Measurements from ENCODE around the gene LRP1B.
"Not testable (repeated sequence)": the region's sequence is repeated elsewhere in the genome, so short reads cannot be mapped to it uniquely, and the experiment has no call there.

LRP1B gene

DNA sequence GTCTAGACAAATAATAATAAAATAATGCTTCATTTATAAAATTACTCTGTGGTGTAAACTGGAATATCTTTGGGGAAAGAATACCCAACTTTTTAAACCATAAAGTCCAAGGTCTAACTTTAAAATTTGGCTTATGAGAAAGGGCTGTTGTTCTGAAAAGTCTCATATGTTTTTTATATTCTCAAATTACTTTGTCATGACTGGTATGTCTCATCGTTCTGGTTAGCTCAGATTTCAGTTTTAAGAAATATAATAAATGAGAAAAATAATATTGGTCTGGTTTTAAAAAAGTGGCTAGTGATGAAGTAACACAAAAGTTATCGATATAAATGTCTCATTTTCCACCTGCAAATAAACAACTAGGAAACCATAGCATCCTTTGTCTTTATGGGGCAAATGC, 1658.1 kb downstream of the LRP1B start:
- H3K9me3 ChIP-seq, result no peaks in the 10 kb centered on the region
- no peak for TF ChIP-seq Cebpa-rat (IDR thresholded peaks at IDR 0.05)
- no peak overlapping the region for H3K9ac ChIP-seq

GRCh38 chr2:140465301-140465700, 1665.5 kb downstream of the LRP1B start:
- Histone ChIP-seq H3K4me1 (no peaks in the 10 kb centered on the region), H3K4me2 (no peak overlapping the region), H3K4me3 (no peak overlapping the region), H4K20me1 (no peaks in the 10 kb centered on the region), H3K9ac (no peak overlapping the region), H3K27me3 (no peaks in the 10 kb centered on the region), H3K9me3 (no peaks in the 10 kb centered on the region), H3K36me3 (no peaks in the 10 kb centered on the region), H3K27ac (no peak overlapping the region)
- no peak for TF ChIP-seq Cebpa-rat (IDR thresholded peaks at IDR 0.05)

More for the DNA sequence above, 1658.1 kb downstream of the LRP1B start:
- H3K4me3 ChIP-seq, result no peak overlapping the region
- no peaks in the 10 kb centered on the region for H4K20me1 ChIP-seq
- no peaks in the 10 kb centered on the region for H3K4me1 ChIP-seq
- no peaks in the 10 kb centered on the region for H3K27me3 ChIP-seq
- H3K27ac ChIP-seq, result no peak overlapping the region
- H3K36me3 ChIP-seq, result no peaks in the 10 kb centered on the region
- no peak overlapping the region for H3K4me2 ChIP-seq

- no peaks in the 10 kb centered on the region for H3K27me3 ChIP-seq
- no peak for TF ChIP-seq Cebpa-rat (IDR thresholded peaks at IDR 0.05)
- no peaks in the 10 kb centered on the region for H3K4me1 ChIP-seq
- no peak overlapping the region for H3K27ac ChIP-seq
- H3K4me2 ChIP-seq, result no peak overlapping the region
- H3K4me3 ChIP-seq, result no peak overlapping the region
- H3K36me3 ChIP-seq, result no peaks in the 10 kb centered on the region
- no peak overlapping the region for H3K9ac ChIP-seq
- H3K9me3 ChIP-seq, result no peaks in the 10 kb centered on the region
- H4K20me1 ChIP-seq, result no peaks in the 10 kb centered on the region
Observed at GRCh38 chr2:140462990-140463389, 1667.8 kb downstream of the LRP1B start.

DNA sequence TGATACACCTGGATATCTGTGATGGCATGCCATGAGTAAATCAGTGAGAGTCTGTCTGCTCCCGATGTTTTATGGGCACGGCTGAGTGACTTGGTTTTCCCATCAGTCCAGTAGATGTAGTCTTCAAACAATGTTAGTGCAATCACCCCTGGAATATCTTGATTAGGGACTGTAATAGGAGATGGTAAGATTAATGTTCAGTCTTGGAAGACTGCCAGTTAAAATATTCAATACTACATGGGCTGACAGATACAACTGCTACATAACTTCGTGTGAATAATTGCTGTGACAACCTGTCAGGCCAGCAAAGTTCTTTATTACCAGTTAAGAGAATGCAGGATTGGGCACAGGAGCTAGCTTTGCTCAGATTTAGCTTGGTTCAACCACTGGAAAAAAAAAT, 1673.3 kb downstream of the LRP1B start:
- Histone ChIP-seq H3K4me3 (no peak overlapping the region), H3K36me3 (no peaks in the 10 kb centered on the region), H3K4me1 (no peaks in the 10 kb centered on the region), H3K27ac (no peak overlapping the region), H3K9ac (no peak overlapping the region), H4K20me1 (no peaks in the 10 kb centered on the region), H3K27me3 (no peaks in the 10 kb centered on the region), H3K4me2 (no peak overlapping the region), H3K9me3 (no peaks in the 10 kb centered on the region)
- no peak for TF ChIP-seq Cebpa-rat (IDR thresholded peaks at IDR 0.05)

DNA sequence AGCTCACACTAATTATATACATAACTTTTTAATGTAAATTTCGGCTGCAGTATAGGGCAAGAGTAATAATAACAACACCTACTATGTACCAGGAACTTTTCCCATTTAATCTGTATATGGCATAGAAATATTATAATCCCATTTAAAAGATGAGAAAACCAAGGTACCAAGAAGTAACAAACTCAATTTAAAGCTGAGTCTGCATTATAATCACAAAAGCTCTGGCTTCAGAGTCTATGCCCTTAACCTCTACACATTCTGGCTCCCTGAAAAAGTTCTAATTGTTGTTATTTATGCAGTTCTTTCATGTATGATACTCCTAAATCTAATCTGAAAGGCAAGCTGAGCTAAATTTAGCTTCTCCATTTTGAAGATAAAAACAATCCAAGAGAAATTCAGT, 1675.5 kb downstream of the LRP1B start:
- H3K27me3 ChIP-seq, result no peaks in the 10 kb centered on the region
- no peak overlapping the region for H3K4me2 ChIP-seq
- TF ChIP-seq Cebpa-rat (IDR thresholded peaks at IDR 0.05), result no peak
- no peak overlapping the region for H3K4me3 ChIP-seq
- H3K9me3 ChIP-seq, result no peaks in the 10 kb centered on the region
- H3K4me1 ChIP-seq, result no peaks in the 10 kb centered on the region
- no peak overlapping the region for H3K27ac ChIP-seq
- no peak overlapping the region for H3K9ac ChIP-seq
- H3K36me3 ChIP-seq, result no peaks in the 10 kb centered on the region
- no peaks in the 10 kb centered on the region for H4K20me1 ChIP-seq

DNA sequence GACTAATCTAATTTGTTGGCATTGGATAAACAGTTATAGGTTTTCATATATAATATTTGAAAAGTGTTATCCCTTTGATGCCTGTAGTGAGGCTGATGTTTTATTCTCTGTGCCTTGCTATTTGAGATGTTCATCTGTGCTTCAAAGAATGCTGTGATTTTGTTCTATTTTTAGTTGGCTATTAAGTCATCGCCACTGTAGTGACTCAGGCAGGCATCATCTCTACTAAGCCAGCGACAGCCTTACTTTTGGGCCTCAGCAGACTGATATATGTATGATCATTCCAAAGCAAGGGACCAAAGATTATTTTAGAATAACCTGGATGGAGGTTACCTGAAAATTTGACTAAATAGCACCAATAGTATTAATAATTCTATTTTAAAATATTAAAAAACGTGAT, 1676.1 kb downstream of the LRP1B start:
- Histone ChIP-seq H4K20me1 (no peaks in the 10 kb centered on the region), H3K27me3 (no peaks in the 10 kb centered on the region), H3K36me3 (no peaks in the 10 kb centered on the region), H3K27ac (no peak overlapping the region), H3K9me3 (no peaks in the 10 kb centered on the region), H3K4me1 (no peaks in the 10 kb centered on the region), H3K9ac (no peak overlapping the region), H3K4me3 (no peak overlapping the region), H3K4me2 (no peak overlapping the region)
- TF ChIP-seq Cebpa-rat (IDR thresholded peaks at IDR 0.05), result no peak

- H3K9ac ChIP-seq, result no peak overlapping the region
- no peak for TF ChIP-seq Cebpa-rat (IDR thresholded peaks at IDR 0.05)
- H3K4me2 ChIP-seq, result no peak overlapping the region
- no peaks in the 10 kb centered on the region for H3K9me3 ChIP-seq
- no peak overlapping the region for H3K4me3 ChIP-seq
- H3K27ac ChIP-seq, result no peak overlapping the region
- no peaks in the 10 kb centered on the region for H3K27me3 ChIP-seq
- no peaks in the 10 kb centered on the region for H3K4me1 ChIP-seq
- H4K20me1 ChIP-seq, result no peaks in the 10 kb centered on the region
- H3K36me3 ChIP-seq, result no peaks in the 10 kb centered on the region
Observed at GRCh38 chr2:140451324-140451723, 1679.5 kb downstream of the LRP1B start.

- TF ChIP-seq Cebpa-rat (IDR thresholded peaks at IDR 0.05), result no peak
- Histone ChIP-seq H4K20me1 (no peaks in the 10 kb centered on the region), H3K36me3 (no peaks in the 10 kb centered on the region)
Observed at GRCh38 chr2:140442319-140442718, 1688.5 kb downstream of the LRP1B start.

DNA sequence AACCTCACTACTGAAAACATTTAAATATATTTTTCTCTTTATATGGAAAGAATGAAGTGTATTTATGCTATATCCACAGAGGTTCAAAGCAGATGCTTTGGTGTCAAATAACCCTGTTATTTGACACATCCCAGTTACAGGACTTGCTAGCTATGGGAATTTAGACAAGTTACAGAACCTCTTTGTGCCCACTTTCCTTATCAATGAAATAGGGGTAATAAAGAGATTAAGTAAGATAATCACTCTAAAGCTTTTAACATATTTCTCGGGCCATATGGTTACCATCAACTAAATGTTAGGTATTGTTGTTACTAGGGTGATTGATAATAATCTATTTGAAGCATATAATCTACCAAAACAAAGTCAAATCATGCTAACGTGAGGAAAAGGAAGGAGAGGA, 1690.0 kb downstream of the LRP1B start:
- no peaks in the 10 kb centered on the region for H3K4me1 ChIP-seq
- H3K36me3 ChIP-seq, result no peaks in the 10 kb centered on the region
- no peak overlapping the region for H3K27ac ChIP-seq
- no peak overlapping the region for H3K4me3 ChIP-seq
- H3K9ac ChIP-seq, result no peak overlapping the region
- no peaks in the 10 kb centered on the region for H3K27me3 ChIP-seq
- H4K20me1 ChIP-seq, result no peaks in the 10 kb centered on the region
- no peak overlapping the region for H3K4me2 ChIP-seq
- H3K9me3 ChIP-seq, result no peaks in the 10 kb centered on the region
- no peak for TF ChIP-seq Cebpa-rat (IDR thresholded peaks at IDR 0.05)

More at GRCh38 chr2:140442319-140442718, 1688.5 kb downstream of the LRP1B start:
- no peak overlapping the region for H3K4me2 ChIP-seq
- no peak overlapping the region for H3K9ac ChIP-seq
- no peaks in the 10 kb centered on the region for H3K27me3 ChIP-seq
- H3K27ac ChIP-seq, result no peak overlapping the region
- no peaks in the 10 kb centered on the region for H3K9me3 ChIP-seq
- H3K4me3 ChIP-seq, result no peak overlapping the region
- H3K4me1 ChIP-seq, result no peaks in the 10 kb centered on the region

DNA sequence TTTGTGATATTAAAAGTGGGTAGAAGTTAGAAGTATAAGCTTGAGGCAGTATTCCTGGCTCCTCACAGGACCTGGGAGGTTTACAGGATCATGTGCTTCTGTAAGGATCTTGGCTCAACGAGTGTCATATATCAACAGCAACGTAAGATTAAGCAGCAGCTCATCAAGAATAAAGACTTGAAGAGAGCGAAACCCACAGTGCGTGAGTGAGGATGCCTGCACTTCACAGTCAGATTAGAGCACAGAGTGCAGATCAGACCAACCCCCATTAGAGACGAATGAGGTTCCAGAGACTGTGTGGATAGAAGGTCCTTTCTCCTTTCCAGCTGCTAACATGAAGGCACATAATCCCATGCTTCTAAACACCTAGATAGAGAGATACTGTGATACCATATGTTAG, 1693.9 kb downstream of the LRP1B start:
- no peak for TF ChIP-seq Cebpa-rat (IDR thresholded peaks at IDR 0.05)
- no peaks in the 10 kb centered on the region for H3K36me3 ChIP-seq

GRCh38 chr2:140427033-140427432, 1703.8 kb downstream of the LRP1B start:
- H3K36me3 ChIP-seq, H3K4me1 ChIP-seq, H3K4me2 ChIP-seq: not testable (repeated sequence)

More for the DNA sequence above, 1693.9 kb downstream of the LRP1B start:
- Histone ChIP-seq H3K4me2 (no peak overlapping the region), H3K27ac (no peak overlapping the region), H3K9ac (no peak overlapping the region), H3K4me3 (no peak overlapping the region), H3K9me3 (no peaks in the 10 kb centered on the region), H3K4me1 (no peaks in the 10 kb centered on the region), H3K27me3 (no peaks in the 10 kb centered on the region), H4K20me1 (no peaks in the 10 kb centered on the region)

More at GRCh38 chr2:140427033-140427432, 1703.8 kb downstream of the LRP1B start:
- not testable (repeated sequence) for H3K9ac ChIP-seq, H3K27ac ChIP-seq, H3K27me3 ChIP-seq, H3K4me3 ChIP-seq, H3K9me3 ChIP-seq, H4K20me1 ChIP-seq
